HEK293 (cell line): ENCODE data around the gene KRTAP2-3.

Experiments
- CTCF ChIA-PET: fragments of 350-600 bp; formaldehyde crosslinking; extraction: SDS; loops from one replicate; lab custom pipeline; 2021; ENCODE audit warnings: antibody characterized with exemption; lab: Yijun Ruan, JAX
- POLR2A ChIA-PET: fragments of 300-600 bp; formaldehyde crosslinking; extraction: SDS; loops from one replicate; lab custom pipeline; 2020; ENCODE audit warnings: antibody characterized with exemption, inconsistent platforms; lab: Yijun Ruan, JAX
- H3K27ac ChIP-seq: fragments of 200-500 bp; sonication (Bioruptor generic); 2 replicates; pipeline ENCODE4 v1.5.1; 2014; ENCODE audit warnings: low read depth, low read length, control low read depth, inconsistent platforms; ENCODE audit errors: extremely low read depth
- H3K36me3 ChIP-seq, 2 experiments: fragments of 200-500 bp in 1 of 2; sonication (Bioruptor generic) in 1 of 2; 1 replicate in 1 of 2; 2 replicates in 1 of 2; pipeline ENCODE4 v1.5.1; 2014 to 2017; ENCODE audit warnings: inconsistent platforms in 2 of 2, low read length in 2 of 2; ENCODE audit not compliant: control insufficient read depth in 2 of 2, insufficient read depth in 1 of 2
- H3K4me1 ChIP-seq: fragments of 200-500 bp; sonication (Bioruptor generic); 2 replicates; pipeline ENCODE4 v1.5.1; 2014; ENCODE audit warnings: mild to moderate bottlenecking, low read length, inconsistent platforms; ENCODE audit not compliant: control insufficient read depth, insufficient read depth
- H3K4me3 ChIP-seq: 2 replicates; pipeline ENCODE4 v1.5.1; 2011; ENCODE audit warnings: low read depth, mild to moderate bottlenecking, control low read depth, low read length, moderate library complexity
- H3K9me3 ChIP-seq: fragments of 200-500 bp; sonication (Bioruptor generic); 2 replicates; pipeline ENCODE4 v1.5.1; 2014; ENCODE audit warnings: low read depth, low read length, inconsistent platforms; ENCODE audit not compliant: control insufficient read depth, insufficient read depth
- FEZF1 ChIP-seq: fragments of 450-650 bp; formaldehyde crosslinking; IDR thresholded peaks from 2 replicates; pipeline ENCODE4 v1.5.1; 2016; ENCODE audit warnings: missing biosample characterization, missing genetic modification characterization
- MYNN ChIP-seq: fragments of 450-650 bp; formaldehyde crosslinking; IDR thresholded peaks from 2 replicates; pipeline ENCODE4 v1.5.1; 2016; ENCODE audit warnings: missing biosample characterization, missing genetic modification characterization, borderline replicate concordance
- PATZ1 ChIP-seq: fragments of 450-650 bp; formaldehyde crosslinking; IDR thresholded peaks from 2 replicates; pipeline ENCODE4 v1.5.1; 2016; ENCODE audit warnings: missing biosample characterization, missing genetic modification characterization
- ZNF10 ChIP-seq: fragments of 450-650 bp; formaldehyde crosslinking; IDR thresholded peaks from 2 replicates; pipeline ENCODE4 v1.5.1; 2017; ENCODE audit warnings: missing biosample characterization, missing genetic modification characterization
- ZNF112 ChIP-seq: fragments of 450-650 bp; formaldehyde crosslinking; IDR thresholded peaks from 2 replicates; pipeline ENCODE4 v1.5.0; 2017; ENCODE audit warnings: missing biosample characterization, missing genetic modification characterization
- ZNF202 ChIP-seq: fragments of 450-650 bp; formaldehyde crosslinking; IDR thresholded peaks from 2 replicates; pipeline ENCODE4 v1.5.1; 2016; ENCODE audit warnings: missing biosample characterization, missing genetic modification characterization, borderline replicate concordance
- ZNF48 ChIP-seq: fragments of 450-650 bp; formaldehyde crosslinking; IDR thresholded peaks from 2 replicates; pipeline ENCODE4 v1.5.1; 2016; ENCODE audit warnings: missing biosample characterization, missing genetic modification characterization
- ZNF514 ChIP-seq: fragments of 450-650 bp; formaldehyde crosslinking; IDR thresholded peaks from 2 replicates; pipeline ENCODE4 v1.5.1; 2016; ENCODE audit warnings: missing biosample characterization, missing genetic modification characterization
- ZNF518A ChIP-seq: fragments of 450-650 bp; formaldehyde crosslinking; conservative IDR thresholded peaks from 2 replicates; pipeline ENCODE4 v1.5.1; 2016; ENCODE audit warnings: low read depth, missing biosample characterization, missing genetic modification characterization
- ZNF621 ChIP-seq: fragments of 450-650 bp; formaldehyde crosslinking; IDR thresholded peaks from 2 replicates; pipeline ENCODE4 v1.5.1; 2017; ENCODE audit warnings: missing biosample characterization, missing genetic modification characterization
- ZNF624 ChIP-seq: fragments of 450-650 bp; formaldehyde crosslinking; IDR thresholded peaks from 2 replicates; pipeline ENCODE4 v1.5.1; 2017; ENCODE audit warnings: missing biosample characterization, missing genetic modification characterization
- ZNF654 ChIP-seq: fragments of 450-650 bp; formaldehyde crosslinking; IDR thresholded peaks from 2 replicates; pipeline ENCODE4 v1.5.1; 2016; ENCODE audit warnings: low read depth, missing biosample characterization, missing genetic modification characterization
- TF ChIP-seq, protein P1 (sequence below): fragments of 450-650 bp; formaldehyde crosslinking; IDR thresholded peaks from 2 replicates; pipeline ENCODE4 v1.5.1; 2017; ENCODE audit warnings: missing biosample characterization, missing genetic modification characterization
- TF ChIP-seq, protein P2 (sequence below): fragments of 450-650 bp; formaldehyde crosslinking; IDR thresholded peaks from 2 replicates; pipeline ENCODE4 v1.5.1; 2016; ENCODE audit warnings: missing biosample characterization, missing genetic modification characterization

KRTAP2-3 gene

DNA sequence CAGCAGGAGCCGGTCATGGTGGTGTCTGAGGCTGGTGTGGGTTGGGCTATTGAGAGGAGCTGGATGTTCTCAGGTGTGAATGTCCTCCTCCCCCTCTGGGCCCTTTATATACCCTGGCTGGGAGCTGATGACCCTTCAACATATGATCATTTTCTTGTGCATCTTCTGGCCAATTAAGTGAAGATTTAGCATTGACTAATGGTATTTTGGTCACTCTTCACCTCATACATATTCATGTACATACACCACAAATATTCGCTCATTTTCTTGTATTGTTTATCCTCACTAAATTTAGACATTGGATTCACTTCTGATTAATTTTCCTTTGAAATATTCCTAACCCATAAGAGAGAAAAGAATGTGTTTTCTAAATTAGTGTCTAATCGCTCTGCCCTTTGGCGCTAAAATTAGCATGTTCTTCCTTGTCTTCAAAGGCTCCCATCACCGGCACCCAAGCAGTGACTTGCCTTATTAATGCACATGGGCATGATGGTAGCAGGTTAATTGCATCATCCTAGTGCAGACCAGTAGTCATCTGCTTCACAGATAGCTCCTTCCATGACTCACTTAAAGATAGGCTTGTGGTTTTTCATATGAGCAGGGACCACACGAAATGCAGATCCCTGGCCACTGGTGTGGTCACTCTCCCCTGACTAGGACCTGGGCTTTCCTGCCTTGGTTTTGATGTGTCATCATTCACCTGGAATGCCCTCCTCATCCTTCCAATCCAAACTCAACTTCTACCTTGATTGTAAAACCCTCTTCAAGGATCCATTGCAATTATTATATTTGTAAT, 6.1 kb upstream of the KRTAP2-3 start, which contains the start of gene KRTAP2-4:
KRTAP2-4 (minus strand) TSS at position 51 of the 796 bp plus-strand sequence; CDS start at position 17, 34 bp downstream.
- CTCF ChIA-PET = no interaction called here
- TF ChIP-seq PATZ1 (tag by site-specific recombination) (no peak), ZNF202 (tag by site-specific recombination) (no peak), ZNF654 (tag by site-specific recombination) (no peak), ZNF518A (tag by site-specific recombination) (no peak), ZNF624 (no peak), ZNF48 (tag by site-specific recombination) (no peak), ZNF112 (tag by site-specific recombination) (no peak), ZNF621 (tag by site-specific recombination) (no peak), FEZF1 (tag by site-specific recombination) (no peak), MYNN (no peak), ZNF514 (tag by site-specific recombination) (no peak), ZNF10 (tag by site-specific recombination) (no peak)
- TF ChIP-seq, protein P1, sequence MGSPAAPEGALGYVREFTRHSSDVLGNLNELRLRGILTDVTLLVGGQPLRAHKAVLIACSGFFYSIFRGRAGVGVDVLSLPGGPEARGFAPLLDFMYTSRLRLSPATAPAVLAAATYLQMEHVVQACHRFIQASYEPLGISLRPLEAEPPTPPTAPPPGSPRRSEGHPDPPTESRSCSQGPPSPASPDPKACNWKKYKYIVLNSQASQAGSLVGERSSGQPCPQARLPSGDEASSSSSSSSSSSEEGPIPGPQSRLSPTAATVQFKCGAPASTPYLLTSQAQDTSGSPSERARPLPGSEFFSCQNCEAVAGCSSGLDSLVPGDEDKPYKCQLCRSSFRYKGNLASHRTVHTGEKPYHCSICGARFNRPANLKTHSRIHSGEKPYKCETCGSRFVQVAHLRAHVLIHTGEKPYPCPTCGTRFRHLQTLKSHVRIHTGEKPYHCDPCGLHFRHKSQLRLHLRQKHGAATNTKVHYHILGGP (tag by site-specific recombination) = no peak
- TF ChIP-seq, protein P2, sequence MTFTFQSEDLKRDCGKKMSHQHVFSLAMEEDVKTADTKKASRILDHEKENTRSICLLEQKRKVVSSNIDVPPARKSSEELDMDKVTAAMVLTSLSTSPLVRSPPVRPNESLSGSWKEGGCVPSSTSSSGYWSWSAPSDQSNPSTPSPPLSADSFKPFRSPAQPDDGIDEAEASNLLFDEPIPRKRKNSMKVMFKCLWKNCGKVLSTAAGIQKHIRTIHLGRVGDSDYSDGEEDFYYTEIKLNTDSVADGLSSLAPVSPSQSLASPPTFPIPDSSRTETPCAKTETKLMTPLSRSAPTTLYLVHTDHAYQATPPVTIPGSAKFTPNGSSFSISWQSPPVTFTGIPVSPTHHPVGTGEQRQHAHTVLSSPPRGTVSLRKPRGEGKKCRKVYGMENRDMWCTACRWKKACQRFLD (tag by site-specific recombination) = no peak
- no peaks in the 10 kb centered on the region for H3K4me1 ChIP-seq
- H3K9me3 ChIP-seq = no peaks in the 10 kb centered on the region
- POLR2A ChIA-PET = no interaction called here
- H3K36me3 ChIP-seq = no peaks in the 10 kb centered on the region
- no peak within 1 kb of the TSS for H3K4me3 ChIP-seq
- no peak within 1 kb of the TSS for H3K27ac ChIP-seq
